Adrenal gland (tissue), 12 donors: ENCODE measurements around the gene CELF2. TPM values are rescaled to one million over a fixed set of nuclear protein-coding genes. Genes with fewer than 3 reads are reported as not detected.
"Not testable (repeated sequence)": the region's sequence is repeated elsewhere in the genome, so short reads cannot be mapped to it uniquely, and the experiment has no call there.

ENCODE experiments used
- DNase-seq, 7 donors: peaks; one replicate each; pipeline ENCODE4 v3.0.0-alpha.2; 2019 to 2020
- H3K27ac ChIP-seq, 5 donors: fragments of 200-600 bp; sonication (generic) in 4 of 5; 1 replicate in 3 of 5; 2 replicates in 2 of 5; pipeline versions ENCODE4 v1.5.1 to v1.8.0; 2016 to 2020; ENCODE audit warnings: mild to moderate bottlenecking in 1 of 5
- H3K27me3 ChIP-seq: fragments of 200-600 bp; 2 replicates; pipeline ENCODE4 v1.8.0; 2021
- H3K36me3 ChIP-seq, 2 donors: fragments of 200-600 bp; replicated peaks in 1 of 2; 1 replicate in 1 of 2; 2 replicates in 1 of 2; pipeline versions ENCODE4 v1.5.1 to v1.8.0; 2018 to 2022
- H3K4me1 ChIP-seq, 2 donors: fragments of 200-600 bp; replicated peaks in 1 of 2; 1 replicate in 1 of 2; 2 replicates in 1 of 2; pipeline versions ENCODE4 v1.5.1 to v1.8.0; 2018 to 2021
- H3K4me3 ChIP-seq, 4 donors: fragments of 200-600 bp; sonication (generic) in 3 of 4; one replicate each; pipeline ENCODE4 v1.5.1; 2016 to 2018
- H3K9me3 ChIP-seq, 3 donors: fragments of 200-600 bp; sonication (generic) in 1 of 3; replicated peaks in 1 of 3; 1 replicate in 2 of 3; 2 replicates in 1 of 3; pipeline versions ENCODE4 v1.5.1 to v1.8.0; 2016 to 2021
- CTCF ChIP-seq, 6 experiments: fragments of 450-650 bp in 4 of 6; fragments of 200-600 bp in 2 of 6; sonication (generic) in 1 of 6; IDR thresholded peaks; 1 replicate in 5 of 6; 2 replicates in 1 of 6; pipeline versions ENCODE4 v1.5.1 to v1.8.0; 2016 to 2021; ENCODE audit warnings: antibody characterized with exemption in 6 of 6, mild to moderate bottlenecking in 2 of 6, moderate library complexity in 1 of 6
- POLR2A ChIP-seq, 2 donors: fragments of 450-650 bp; IDR thresholded peaks; one replicate each; pipeline ENCODE4 v1.6.1; 2017; ENCODE audit warnings: antibody characterized with exemption in 2 of 2, mild to moderate bottlenecking in 2 of 2, moderate library complexity in 1 of 2
- WGBS, 4 donors: extraction: QIAGEN DNeasy Blood & Tissue Kit in 2 of 4; methylation state at CpG; one replicate each; pipeline versions ENCODE4 v1.1.5 to v1.1.7; 2013 to 2017; 5-methylcytosine and 5-hydroxymethylcytosine counted together
- intact Hi-C, 2 donors: fragments of 100-400 bp; cut with DNase I; formaldehyde crosslinking; loops; one replicate each; pipeline versions ENCODE4 v1.14.1 to v1.15.0; 2022 to 2023
- polyA plus RNA-seq, 3 donors: library from polyadenylated mRNA; stranded (reverse); fragments of 200-250 nt in 2 of 3; fragments of 350-450 nt in 1 of 3; fragmentation: Illumina TruSeq in 1 of 3; extraction: RNeasy Lipid Tissue Mini Kit (QIAGEN cat#74804) in 1 of 3; gene quantifications; one replicate each; pipeline ENCODE4 v1.2.3, GENCODE V29; 2013 to 2014
- total RNA-seq, 9 donors: library from RNA; depleted of rRNA in 4 of 9; stranded (reverse); fragments of >200 nt in 4 of 9; fragments of 120-200 nt in 1 of 9; fragmentation: NEBNext Ultra II Directional in 1 of 9; extraction: Animal tissue kit (Norgen Biotek cat#: 25700) in 1 of 9; gene quantifications; one replicate each; pipeline versions ENCODE4 v1.1.0 to v1.2.4, GENCODE V29; 2013 to 2023
- donor health status: healthy with polysubstance abuse.
- donor health status: Bipolar disorder and iron deficiency.
- donor health status: DM: yes; HTN: yes; CAD: no.
- donor health status: DM: no; HTN: no; CAD: no.
- donor health status: DM: no; HTN: no; CAD: no.
- donor health status: DM: yes; HTN: yes; CAD: no.

Gene CELF2
- total and polyA plus RNA-seq, 12 donors = 2.7 to 26.0 (median 10.3) TPM

- 65 to 77% (median 71%) methylated on average over 4 of the region's 4 CpGs for WGBS, 4 donors
- no peaks in the 10 kb centered on the region for H3K27me3 ChIP-seq
- intact Hi-C loops = no loop called here
- no peak overlapping the region for H3K27ac ChIP-seq
- no peak for DNase-seq
- no peaks in the 10 kb centered on the region for H3K4me1 ChIP-seq
- no peak for TF ChIP-seq POLR2A (IDR thresholded peaks at IDR 0.05)
- TF ChIP-seq CTCF (IDR thresholded peaks at IDR 0.05) = no peak
- no peaks in the 10 kb centered on the region for H3K36me3 ChIP-seq
- H3K9me3 ChIP-seq = no peaks in the 10 kb centered on the region
- H3K4me3 ChIP-seq = no peak overlapping the region
Measured at GRCh38 chr10:11118686-11119085, 101.0 kb downstream of the CELF2 start.

- H3K27me3 ChIP-seq = no peaks in the 10 kb centered on the region
- H3K4me1 ChIP-seq = no peaks in the 10 kb centered on the region
- H3K9me3 ChIP-seq = no peaks in the 10 kb centered on the region
- H3K36me3 ChIP-seq = no peaks in the 10 kb centered on the region
- 84 to 89% (median 86%) methylated on average over 7 of the region's 7 CpGs for WGBS, 4 donors
- H3K27ac ChIP-seq = no peak overlapping the region
- no peak for DNase-seq
- no peak for TF ChIP-seq CTCF (IDR thresholded peaks at IDR 0.05)
- no peak for TF ChIP-seq POLR2A (IDR thresholded peaks at IDR 0.05)
- no peak overlapping the region for H3K4me3 ChIP-seq
- intact Hi-C loops = no loop called here
Measured at GRCh38 chr10:11119843-11120242, 102.2 kb downstream of the CELF2 start.

- 83 to 92% (median 87%) methylated on average over 4 to 7 of the region's 7 CpGs for WGBS, 4 donors
- intact Hi-C loops = no loop called here
- no peak for TF ChIP-seq CTCF (IDR thresholded peaks at IDR 0.05)
- Histone ChIP-seq H3K4me3 (no peak overlapping the region), H3K36me3 (no peaks in the 10 kb centered on the region), H3K27me3 (no peaks in the 10 kb centered on the region), H3K27ac (no peak overlapping the region), H3K9me3 (no peaks in the 10 kb centered on the region), H3K4me1 (no peaks in the 10 kb centered on the region)
- DNase-seq = no peak
Measured at GRCh38 chr10:11120711-11121110, 103.0 kb downstream of the CELF2 start.

- H3K4me3 ChIP-seq, H3K27me3 ChIP-seq, H3K9me3 ChIP-seq, DNase-seq, intact Hi-C loops, H3K36me3 ChIP-seq, H3K27ac ChIP-seq, H3K4me1 ChIP-seq: not testable (repeated sequence)
- whole genome bisulfite sequencing, 4 donors = 37 to 75% (median 48%) methylated on average over 2 of the region's 2 CpGs
Measured at GRCh38 chr10:11123892-11124291, 106.2 kb downstream of the CELF2 start.

- H3K4me1 ChIP-seq = no peaks in the 10 kb centered on the region
- WGBS, 4 donors = 76 to 88% (median 79%) methylated on average over 3 of the region's 3 CpGs
- intact Hi-C loops = no loop called here
- H3K36me3 ChIP-seq = no peaks in the 10 kb centered on the region
- TF ChIP-seq CTCF (IDR thresholded peaks at IDR 0.05) = no peak
- no peak for TF ChIP-seq POLR2A (IDR thresholded peaks at IDR 0.05)
- no peaks in the 10 kb centered on the region for H3K9me3 ChIP-seq
- H3K27ac ChIP-seq = no peak overlapping the region
- DNase-seq = no peak
- no peaks in the 10 kb centered on the region for H3K27me3 ChIP-seq
- H3K4me3 ChIP-seq = no peak overlapping the region
Measured at GRCh38 chr10:11125004-11125403, 107.3 kb downstream of the CELF2 start.

- 88 to 92% (median 89%) methylated on average over 4 of the region's 4 CpGs for WGBS, 4 donors
Measured at GRCh38 chr10:11127017-11127416, 109.3 kb downstream of the CELF2 start.

More at GRCh38 chr10:11127017-11127416, 109.3 kb downstream of the CELF2 start:
- intact Hi-C loops, H3K36me3 ChIP-seq, DNase-seq, H3K27ac ChIP-seq, H3K9me3 ChIP-seq, H3K4me1 ChIP-seq, H3K27me3 ChIP-seq, H3K4me3 ChIP-seq: not testable (repeated sequence)
